CD14-positive monocyte (primary cell): ENCODE results near the gene NRXN3. TPM values are rescaled to one million over a fixed set of nuclear protein-coding genes. Genes with fewer than 3 reads are reported as not detected.

Source experiments
- DNase-seq, 3 donors: peaks; one replicate each; pipeline ENCODE4 v3.0.0-alpha.2; 2011 to 2022
- H2AFZ ChIP-seq: 2 replicates; pipeline ENCODE4 v1.6.0; 2012; ENCODE audit warnings: mild to moderate bottlenecking, low read depth, low read length, inconsistent platforms; ENCODE audit not compliant: insufficient read depth, poor library complexity, severe bottlenecking
- H3K27ac ChIP-seq, 2 donors: 1 replicate in 1 of 2; 2 replicates in 1 of 2; pipeline ENCODE4 v1.5.1; 2012 to 2013; ENCODE audit warnings: low read length in 2 of 2, control low read depth in 1 of 2, inconsistent platforms in 1 of 2, low read depth in 1 of 2, mild to moderate bottlenecking in 1 of 2
- H3K27me3 ChIP-seq, 2 donors: one replicate each; pipeline versions ENCODE4 v1.6.0 to v1.6.1; 2011 to 2013; ENCODE audit warnings: low read length in 2 of 2; ENCODE audit not compliant: control insufficient read depth in 2 of 2, insufficient read depth in 2 of 2
- H3K36me3 ChIP-seq, 2 donors: replicated peaks in 1 of 2; 1 replicate in 1 of 2; 2 replicates in 1 of 2; pipeline versions ENCODE4 v1.5.1 to v1.6.1; 2012 to 2013; ENCODE audit warnings: low read length in 2 of 2, control low read depth in 1 of 2, inconsistent platforms in 1 of 2, mild to moderate bottlenecking in 1 of 2; ENCODE audit not compliant: insufficient read depth in 2 of 2, control insufficient read depth in 1 of 2
- H3K4me1 ChIP-seq, 2 donors: 1 replicate in 1 of 2; 2 replicates in 1 of 2; pipeline versions ENCODE4 v1.5.1 to v1.6.1; 2012 to 2013; ENCODE audit warnings: low read length in 2 of 2, control low read depth in 1 of 2, inconsistent platforms in 1 of 2, mild to moderate bottlenecking in 1 of 2, moderate library complexity in 1 of 2; ENCODE audit not compliant: insufficient read depth in 2 of 2, control insufficient read depth in 1 of 2
- H3K4me2 ChIP-seq: replicated peaks from 2 replicates; pipeline ENCODE3; 2012; ENCODE audit warnings: low read length, moderate library complexity, mild to moderate bottlenecking; ENCODE audit not compliant: poor library complexity, severe bottlenecking; ENCODE audit errors: extremely low read depth
- H3K4me3 ChIP-seq, 3 experiments: fragments of 200-600 bp in 1 of 3; sonication (generic) in 1 of 3; replicated peaks in 1 of 3; 1 replicate in 2 of 3; 2 replicates in 1 of 3; pipeline ENCODE4 v1.5.1; 2011 to 2013; ENCODE audit warnings: low read length in 3 of 3, mild to moderate bottlenecking in 3 of 3, control low read depth in 2 of 3, low read depth in 2 of 3, inconsistent platforms in 1 of 3, moderate library complexity in 1 of 3
- H3K79me2 ChIP-seq: 2 replicates; pipeline ENCODE4 v1.6.0; 2012; ENCODE audit warnings: mild to moderate bottlenecking, control low read depth, inconsistent platforms, low read length, moderate library complexity; ENCODE audit not compliant: insufficient read depth
- H3K9ac ChIP-seq: 2 replicates; pipeline ENCODE4 v1.6.0; 2017; ENCODE audit warnings: low read length, mild to moderate bottlenecking; ENCODE audit not compliant: insufficient read depth, poor library complexity, severe bottlenecking
- H3K9me3 ChIP-seq, 2 donors: replicated peaks in 1 of 2; 1 replicate in 1 of 2; 2 replicates in 1 of 2; pipeline versions ENCODE4 v1.5.1 to v1.6.1; 2012 to 2013; ENCODE audit warnings: low read length in 2 of 2, control low read depth in 1 of 2; ENCODE audit not compliant: control insufficient read depth in 1 of 2, insufficient read depth in 1 of 2
- H4K20me1 ChIP-seq: 2 replicates; pipeline ENCODE4 v1.6.0; 2012; ENCODE audit warnings: mild to moderate bottlenecking, low read length, control low read depth, moderate library complexity; ENCODE audit not compliant: insufficient read depth
- H3K27ac Mint-ChIP-seq, 7 donors: one replicate each; pipeline ENCODE4 v1.8.0; 2020; ENCODE audit warnings: mild to moderate bottlenecking in 7 of 7, mixed read lengths in 7 of 7, moderate library complexity in 6 of 7, inconsistent platforms in 2 of 7
- H3K27me3 Mint-ChIP-seq, 3 donors: one replicate each; pipeline ENCODE4 v1.8.0; 2021 to 2022; ENCODE audit warnings: low read depth in 3 of 3, mild to moderate bottlenecking in 3 of 3, mixed read lengths in 3 of 3, moderate library complexity in 3 of 3, inconsistent platforms in 1 of 3
- H3K36me3 Mint-ChIP-seq, 2 donors: one replicate each; pipeline ENCODE4 v1.8.0; 2020; ENCODE audit warnings: mixed read lengths in 2 of 2, inconsistent platforms in 1 of 2, mild to moderate bottlenecking in 1 of 2
- H3K4me1 Mint-ChIP-seq: one replicate; pipeline ENCODE4 v1.8.0; 2020; ENCODE audit warnings: mild to moderate bottlenecking, mixed read lengths
- H3K4me3 Mint-ChIP-seq, 2 donors: one replicate each; pipeline ENCODE4 v1.8.0; 2020; ENCODE audit warnings: mild to moderate bottlenecking in 2 of 2, mixed read lengths in 2 of 2, moderate library complexity in 1 of 2
- H3K9me3 Mint-ChIP-seq, 7 donors: one replicate each; pipeline ENCODE4 v1.8.0; 2020 to 2022; ENCODE audit warnings: mixed read lengths in 7 of 7, mild to moderate bottlenecking in 6 of 7, moderate library complexity in 6 of 7, inconsistent platforms in 2 of 7
- CTCF ChIP-seq: fragments of 200-600 bp; IDR thresholded peaks from one replicate; pipeline ENCODE4 v1.8.0; 2022; ENCODE audit warnings: antibody characterized with exemption, mild to moderate bottlenecking
- WGBS: methylation state at CpG from one replicate; pipeline ENCODE4 v1.1.5; 2013; ENCODE audit warnings: missing lambda C conversion rate; ENCODE audit not compliant: insufficient coverage; 5-methylcytosine and 5-hydroxymethylcytosine counted together
- intact Hi-C, 2 donors: fragments of 100-400 bp; cut with micrococcal nuclease; formaldehyde crosslinking; loops; one replicate each; pipeline versions ENCODE4 v1.15.0 to v1.15.1; 2023
- polyA plus RNA-seq, 3 donors: library from polyadenylated mRNA; depleted of rRNA in 1 of 3; unstranded in 2 of 3; stranded (reverse) in 1 of 3; fragments of 300-500 nt in 2 of 3; fragments of >200 nt in 1 of 3; fragmentation: Illumina TruSeq in 2 of 3; gene quantifications; 1 replicate in 2 of 3; 2 replicates in 1 of 3; pipeline ENCODE4 v1.2.3, GENCODE V29; 2012 to 2021

Gene NRXN3
- polyA plus RNA-seq, 3 donors, result not detected

- Histone ChIP-seq H3K27ac (no peak overlapping the region), H3K9me3 (peaks cover 11 to 17% of the 10 kb centered on the region in 2 donors), H2AFZ (no peak overlapping the region), H3K79me2 (no peaks in the 10 kb centered on the region), H3K27me3 (no peaks in the 10 kb centered on the region), H3K4me1 (no peaks in the 10 kb centered on the region), H3K36me3 (no peaks in the 10 kb centered on the region), H3K4me2 (no peak overlapping the region), H3K9ac (no peak overlapping the region), H3K4me3 (no peak overlapping the region), H4K20me1 (no peaks in the 10 kb centered on the region)
- Mint-ChIP-seq H3K9me3 (peaks cover 3 to 17% (median 10%) of the 10 kb centered on the region in 7 donors), H3K27me3 (no peaks in the 10 kb centered on the region), H3K4me1 (no peaks in the 10 kb centered on the region), H3K36me3 (no peaks in the 10 kb centered on the region), H3K27ac (no peak overlapping the region), H3K4me3 (no peak overlapping the region)
- DNase-seq, result no peak
- no peak for TF ChIP-seq CTCF
- intact Hi-C loops, result no loop called here
- no CpG with 5 or more reads among the region's 1 CpG for WGBS
Observed at GRCh38 chr14:79734656-79735055, 1564.5 kb downstream of the NRXN3 start.

GRCh38 chr14:79735121-79735520 lies 1564.9 kb downstream of the NRXN3 start:
- H3K79me2 ChIP-seq, result no peaks in the 10 kb centered on the region
- H3K36me3 ChIP-seq, result no peaks in the 10 kb centered on the region
- Mint-ChIP-seq H3K4me1 (no peaks in the 10 kb centered on the region), H3K27me3 (no peaks in the 10 kb centered on the region), H3K4me3 (no peak overlapping the region), H3K27ac (no peak overlapping the region), H3K9me3 (peaks cover 3 to 17% (median 10%) of the 10 kb centered on the region in 7 donors), H3K36me3 (no peaks in the 10 kb centered on the region)
- H3K27me3 ChIP-seq, result no peaks in the 10 kb centered on the region
- intact Hi-C loops, result no loop called here
- H3K9ac ChIP-seq, result no peak overlapping the region
- no peak for DNase-seq
- no peak overlapping the region for H3K4me2 ChIP-seq
- H3K4me1 ChIP-seq, result no peaks in the 10 kb centered on the region
- H3K9me3 ChIP-seq, result peaks cover 11 to 17% of the 10 kb centered on the region in 2 donors
- H2AFZ ChIP-seq, result no peak overlapping the region
- H3K4me3 ChIP-seq, result no peak overlapping the region
- no peak overlapping the region for H3K27ac ChIP-seq
- no peak for TF ChIP-seq CTCF
- no peaks in the 10 kb centered on the region for H4K20me1 ChIP-seq
- WGBS, result 60% methylated on average over 1 of the region's 3 CpGs
